Measurements from ENCODE around the gene COPE.

DNA sequence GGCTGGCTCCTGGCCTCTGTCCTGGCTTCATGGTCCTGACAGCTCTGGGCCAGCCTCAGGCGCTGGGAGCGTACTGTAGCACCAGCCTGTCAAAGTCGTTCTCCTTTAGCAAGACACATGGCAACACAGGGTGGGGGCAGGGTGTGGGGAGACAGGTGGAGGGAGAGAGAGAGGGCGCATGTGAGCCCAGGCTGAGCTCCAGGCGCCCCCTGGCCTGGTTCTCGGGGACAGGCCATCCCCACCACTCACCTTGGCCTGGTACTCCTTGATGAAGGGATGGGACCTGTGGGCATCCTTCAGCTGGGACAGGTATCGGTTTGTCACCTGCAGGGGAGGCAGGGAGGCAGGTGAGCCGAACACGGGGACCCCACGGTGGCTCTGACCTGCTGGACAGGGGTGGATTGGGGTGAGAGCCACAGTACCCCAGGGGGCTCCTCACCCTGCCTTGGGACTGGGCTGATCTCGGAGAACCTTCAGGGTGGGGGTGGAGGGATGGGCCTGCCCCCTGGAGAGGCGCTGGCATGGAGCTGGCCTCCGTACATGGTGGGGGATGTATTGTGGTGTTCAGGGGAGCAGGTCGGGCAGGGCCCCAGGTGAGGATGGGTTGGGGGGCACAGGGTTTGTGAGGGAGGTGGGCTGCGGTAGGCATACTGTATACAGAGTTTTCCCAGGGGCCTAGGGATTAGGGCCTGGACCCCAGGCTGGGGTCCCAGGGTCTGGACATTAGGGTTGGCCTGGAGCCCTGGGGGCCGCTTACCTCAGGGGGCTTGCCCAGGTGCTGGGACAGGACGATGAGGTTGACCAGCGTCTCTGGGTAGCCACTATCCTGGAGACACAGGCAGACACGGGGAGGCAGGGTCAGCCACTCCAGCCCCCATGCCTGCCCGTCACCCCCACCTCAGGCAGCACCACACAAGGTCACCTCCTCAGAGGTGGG lies 19.3 kb downstream of the COPE start:
- TF ChIP-seq, protein P1, sequence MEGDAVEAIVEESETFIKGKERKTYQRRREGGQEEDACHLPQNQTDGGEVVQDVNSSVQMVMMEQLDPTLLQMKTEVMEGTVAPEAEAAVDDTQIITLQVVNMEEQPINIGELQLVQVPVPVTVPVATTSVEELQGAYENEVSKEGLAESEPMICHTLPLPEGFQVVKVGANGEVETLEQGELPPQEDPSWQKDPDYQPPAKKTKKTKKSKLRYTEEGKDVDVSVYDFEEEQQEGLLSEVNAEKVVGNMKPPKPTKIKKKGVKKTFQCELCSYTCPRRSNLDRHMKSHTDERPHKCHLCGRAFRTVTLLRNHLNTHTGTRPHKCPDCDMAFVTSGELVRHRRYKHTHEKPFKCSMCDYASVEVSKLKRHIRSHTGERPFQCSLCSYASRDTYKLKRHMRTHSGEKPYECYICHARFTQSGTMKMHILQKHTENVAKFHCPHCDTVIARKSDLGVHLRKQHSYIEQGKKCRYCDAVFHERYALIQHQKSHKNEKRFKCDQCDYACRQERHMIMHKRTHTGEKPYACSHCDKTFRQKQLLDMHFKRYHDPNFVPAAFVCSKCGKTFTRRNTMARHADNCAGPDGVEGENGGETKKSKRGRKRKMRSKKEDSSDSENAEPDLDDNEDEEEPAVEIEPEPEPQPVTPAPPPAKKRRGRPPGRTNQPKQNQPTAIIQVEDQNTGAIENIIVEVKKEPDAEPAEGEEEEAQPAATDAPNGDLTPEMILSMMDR (IDR thresholded peaks at IDR 0.05 in 4 of 5, conservative IDR thresholded peaks at IDR 0.05 in 1 of 5): no peak
- no peak for TF ChIP-seq POLR2A (IDR thresholded peaks at IDR 0.05)

Measured in gastrocnemius medialis (tissue), 4 donors.